Activated CD8-positive, alpha-beta memory T cell treated with anti-CD3 and anti-CD28 coated beads, Interleukin-2, amount 10 ng/mL, durations not matched to agents 7 days and 5 days (primary cell): Measurements from ENCODE around the gene EPYC. TPM values are rescaled to one million over a fixed set of nuclear protein-coding genes. Genes with fewer than 3 reads are reported as not detected.

Experiments used
- ATAC-seq: fragments of 150-1000 bp; cut with Tn5 transposase; one replicate; pipeline ENCODE4 v1.10.0; 2021; ENCODE audit warnings: moderate library complexity
- CTCF ChIA-PET: fragments of 350-600 bp; sonication (Branson Sonifier 250); formaldehyde crosslinking; loops from one replicate; lab custom pipeline; 2021; ENCODE audit warnings: antibody characterized with exemption; lab: Charles Lee
- DNase-seq: peaks from one replicate; pipeline ENCODE4 v3.0.0-alpha.2; 2020
- H3K27ac Mint-ChIP-seq: one replicate; pipeline ENCODE4 v1.8.0; 2021; ENCODE audit warnings: mild to moderate bottlenecking, mixed read lengths
- H3K27me3 Mint-ChIP-seq: one replicate; pipeline ENCODE4 v1.8.0; 2021; ENCODE audit warnings: mixed read lengths
- H3K36me3 Mint-ChIP-seq: one replicate; pipeline ENCODE4 v1.8.0; 2021; ENCODE audit warnings: mild to moderate bottlenecking, mixed read lengths
- H3K4me1 Mint-ChIP-seq: one replicate; pipeline ENCODE4 v1.8.0; 2021; ENCODE audit warnings: mixed read lengths
- H3K4me3 Mint-ChIP-seq: one replicate; pipeline ENCODE4 v1.8.0; 2021; ENCODE audit warnings: mild to moderate bottlenecking, moderate library complexity, mixed read lengths
- H3K9me3 Mint-ChIP-seq: one replicate; pipeline ENCODE4 v1.8.0; 2022; ENCODE audit warnings: low read depth, mixed read lengths
- total RNA-seq, 2 experiments: library from RNA; stranded (reverse); gene quantifications; one replicate each; pipeline ENCODE4 v1.2.3, GENCODE V29; 2021

EPYC gene
- total RNA-seq, 2 experiments from 2014 or later, result not detected

DNA sequence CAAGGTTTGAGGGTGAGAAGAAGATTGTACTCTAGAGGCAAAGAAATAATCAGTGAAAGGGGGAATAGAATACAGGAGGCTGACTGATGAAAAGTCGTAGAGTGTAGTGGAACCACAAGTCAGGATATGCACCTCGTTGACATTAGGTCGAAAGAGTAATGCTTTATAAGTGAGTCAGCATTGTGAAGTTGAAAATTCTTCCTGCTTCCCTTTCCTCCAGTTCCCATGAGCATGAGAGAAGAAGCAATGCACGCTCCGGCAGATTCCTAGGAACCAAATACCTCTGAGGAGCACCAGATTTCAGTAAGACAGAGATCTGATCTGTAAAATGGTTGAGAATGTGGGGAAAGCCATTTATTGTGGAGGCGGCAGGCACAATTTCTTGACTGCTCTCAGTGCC, 66.3 kb downstream of the EPYC start:
- no peak for DNase-seq
- no peak overlapping the region for H3K27ac Mint-ChIP-seq
- no peaks in the 10 kb centered on the region for H3K4me1 Mint-ChIP-seq
- no peaks in the 10 kb centered on the region for H3K36me3 Mint-ChIP-seq
- no peak overlapping the region for H3K4me3 Mint-ChIP-seq
- CTCF ChIA-PET, result no interaction called here
- peaks cover 21% of the 10 kb centered on the region for H3K27me3 Mint-ChIP-seq
- ATAC-seq, result no peak
- H3K9me3 Mint-ChIP-seq, result no peaks in the 10 kb centered on the region

DNA sequence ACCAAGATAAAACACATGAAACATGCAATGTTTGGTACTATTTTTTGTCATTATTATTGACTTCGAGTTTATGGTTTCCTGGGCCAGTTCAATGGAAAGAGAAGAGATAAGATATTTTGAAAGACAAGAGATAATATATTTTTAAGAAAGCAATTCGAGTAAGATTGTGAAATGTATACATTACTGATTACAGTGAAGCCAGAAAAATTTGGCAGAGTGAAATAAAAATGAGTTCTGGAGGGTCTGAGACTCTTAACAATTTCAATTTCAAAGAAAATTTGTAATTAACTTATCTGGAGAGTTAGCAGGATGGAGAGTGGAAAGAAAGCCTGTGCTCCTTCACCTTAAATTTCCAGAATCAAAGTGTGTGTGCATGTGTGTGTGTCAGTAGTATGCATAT, 67.1 kb downstream of the EPYC start:
- ATAC-seq, result no peak
- peaks cover 19% of the 10 kb centered on the region for H3K27me3 Mint-ChIP-seq
- no peaks in the 10 kb centered on the region for H3K9me3 Mint-ChIP-seq
- H3K36me3 Mint-ChIP-seq, result no peaks in the 10 kb centered on the region
- H3K4me1 Mint-ChIP-seq, result no peaks in the 10 kb centered on the region
- H3K27ac Mint-ChIP-seq, result no peak overlapping the region
- no peak for DNase-seq
- no peak overlapping the region for H3K4me3 Mint-ChIP-seq
- CTCF ChIA-PET, result no interaction called here

DNA sequence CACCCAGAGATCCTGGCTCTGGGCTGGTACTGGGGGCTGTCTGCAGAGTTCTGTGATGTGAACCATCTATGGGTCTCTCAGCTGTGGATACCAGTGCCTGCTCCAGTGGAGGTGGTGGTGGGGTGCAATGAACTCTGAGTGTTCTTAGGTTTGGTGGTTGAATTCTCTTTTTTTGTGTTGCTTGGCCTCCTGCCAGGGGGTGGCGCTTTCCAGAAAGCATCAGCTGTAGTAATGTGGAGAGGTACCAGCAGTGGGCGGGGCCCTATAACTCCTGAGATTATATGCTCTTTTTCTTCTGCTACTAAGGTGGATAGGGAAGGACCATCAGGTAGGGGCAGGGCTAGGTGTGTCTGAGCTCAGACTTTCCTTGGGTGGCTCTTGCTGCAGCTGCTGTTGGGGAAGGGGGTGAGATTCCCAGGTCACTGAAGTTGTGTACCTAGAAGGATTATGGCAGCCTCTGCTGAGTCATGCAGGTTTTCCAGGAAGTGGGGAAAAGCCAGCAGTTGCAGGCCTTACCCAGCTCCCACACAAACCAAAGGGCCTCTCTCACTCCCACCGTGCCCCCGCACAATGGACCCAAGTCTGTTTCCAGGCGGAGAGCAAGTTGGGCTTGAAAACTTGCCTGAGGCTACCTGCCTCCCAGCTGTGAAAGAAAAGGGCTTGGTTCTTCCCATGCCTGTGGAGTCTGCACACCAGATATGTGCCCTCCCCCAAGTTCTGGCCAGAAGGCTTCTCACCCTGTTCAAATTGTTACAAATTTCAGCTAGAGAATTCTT, 68.4 kb downstream of the EPYC start:
- Mint-ChIP-seq H3K36me3 (no peaks in the 10 kb centered on the region), H3K27me3 (peaks cover 18% of the 10 kb centered on the region), H3K4me1 (no peaks in the 10 kb centered on the region), H3K4me3 (no peak overlapping the region), H3K27ac (no peak overlapping the region), H3K9me3 (no peaks in the 10 kb centered on the region)
- CTCF ChIA-PET, result interaction anchor here (0.7 kb wide), 1 partner anchor 466 kb away, joined by 4 read pairs; no protein-coding TSS in a partner anchor
- DNase-seq, result no peak
- no peak for ATAC-seq

DNA sequence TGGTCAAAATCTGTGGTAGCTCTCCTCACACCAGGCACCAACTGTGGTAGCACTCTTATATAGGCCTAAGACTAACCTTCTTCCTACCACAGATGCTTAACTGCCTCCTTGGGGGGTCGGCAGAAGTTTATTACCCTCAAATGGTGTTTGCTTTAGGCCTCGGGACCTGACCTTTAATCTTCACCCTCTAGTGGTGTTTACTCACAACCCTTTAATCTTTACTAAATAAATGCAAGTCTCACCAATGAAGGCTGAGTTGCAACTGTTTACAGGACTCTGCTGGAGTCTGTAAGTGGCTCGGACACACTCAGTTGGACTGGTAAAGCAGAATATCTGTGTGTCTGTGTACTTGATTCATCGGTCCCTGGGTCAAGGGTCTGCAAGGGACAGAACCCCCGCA, 79.2 kb downstream of the EPYC start:
- Mint-ChIP-seq H3K9me3 (peaks cover 6% of the 10 kb centered on the region), H3K36me3 (no peaks in the 10 kb centered on the region), H3K4me3 (no peak overlapping the region), H3K4me1 (no peaks in the 10 kb centered on the region), H3K27me3 (no peaks in the 10 kb centered on the region), H3K27ac (no peak overlapping the region)
- no peak for ATAC-seq
- no peak for DNase-seq
- CTCF ChIA-PET, result no interaction called here

DNA sequence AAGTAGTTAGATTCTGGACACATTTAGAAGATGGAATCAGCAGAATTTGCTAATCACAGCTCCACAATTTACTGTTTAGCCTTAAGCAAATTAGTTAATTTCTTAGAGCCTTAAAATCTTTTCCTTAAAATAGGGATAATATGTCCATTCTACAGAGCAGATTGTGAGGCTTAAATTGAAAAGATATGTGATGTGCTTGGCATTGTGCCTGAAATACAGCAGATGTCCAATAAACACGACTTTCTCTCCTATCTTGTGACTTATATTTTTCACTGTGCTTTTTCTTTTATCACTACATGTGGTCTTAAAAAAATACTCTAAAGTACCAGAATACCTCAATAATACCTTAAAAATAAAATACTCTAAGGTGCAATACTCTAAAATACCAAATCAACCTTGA, 80.4 kb downstream of the EPYC start:
- no peaks in the 10 kb centered on the region for H3K36me3 Mint-ChIP-seq
- no peaks in the 10 kb centered on the region for H3K4me1 Mint-ChIP-seq
- DNase-seq (no peak), ATAC-seq (no peak)
- H3K4me3 Mint-ChIP-seq, result no peak overlapping the region
- CTCF ChIA-PET, result no interaction called here
- no peak overlapping the region for H3K27ac Mint-ChIP-seq
- no peaks in the 10 kb centered on the region for H3K27me3 Mint-ChIP-seq
- peaks cover 5% of the 10 kb centered on the region for H3K9me3 Mint-ChIP-seq

DNA sequence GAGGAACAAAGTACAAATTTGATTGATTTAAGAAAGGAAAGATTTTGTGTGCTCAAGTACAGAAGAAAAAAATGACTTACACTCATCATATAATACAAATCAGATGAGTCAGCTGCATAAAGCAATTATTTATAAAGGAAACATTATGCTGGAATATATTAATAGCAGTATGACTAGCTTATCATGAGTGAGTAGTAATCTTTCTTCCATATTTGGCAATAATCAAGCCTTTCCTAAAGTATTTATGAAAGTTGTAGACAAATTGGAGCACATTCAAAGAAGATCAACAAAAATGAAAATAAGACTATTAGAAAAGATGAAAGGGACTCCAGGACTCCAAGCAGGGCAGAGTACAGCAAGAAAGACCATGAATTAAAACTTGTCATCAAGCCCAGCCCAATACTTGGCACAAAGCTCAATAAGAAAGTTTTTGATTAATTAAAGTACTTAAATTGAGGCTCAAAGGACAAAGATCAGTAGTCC, 82.6 kb downstream of the EPYC start:
- DNase-seq (no peak), ATAC-seq (no peak)
- Mint-ChIP-seq H3K27me3 (no peaks in the 10 kb centered on the region), H3K27ac (no peak overlapping the region), H3K4me3 (no peak overlapping the region), H3K9me3 (no peaks in the 10 kb centered on the region), H3K4me1 (no peaks in the 10 kb centered on the region), H3K36me3 (no peaks in the 10 kb centered on the region)
- CTCF ChIA-PET, result no interaction called here

DNA sequence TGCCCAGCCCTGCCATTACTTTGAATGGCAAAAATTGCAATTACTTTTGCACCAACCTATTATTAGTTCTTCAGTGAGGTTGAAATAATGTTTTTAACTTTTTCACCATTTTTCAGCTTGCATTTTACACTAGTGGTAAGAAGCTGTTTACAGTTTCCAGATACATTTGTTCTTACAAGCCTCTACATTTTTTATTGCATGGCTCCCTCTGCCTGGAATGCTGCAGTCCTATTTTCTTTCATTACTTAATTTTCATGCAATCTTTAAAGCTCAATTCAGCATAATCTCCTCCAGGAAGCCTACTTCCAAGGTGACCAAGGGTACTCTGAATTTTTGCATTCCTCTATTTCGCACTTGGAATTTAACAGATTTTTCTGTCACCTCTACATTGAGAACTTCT, 83.2 kb downstream of the EPYC start:
- Mint-ChIP-seq H3K9me3 (no peaks in the 10 kb centered on the region), H3K27me3 (no peaks in the 10 kb centered on the region), H3K36me3 (no peaks in the 10 kb centered on the region), H3K4me3 (no peak overlapping the region), H3K4me1 (no peaks in the 10 kb centered on the region), H3K27ac (no peak overlapping the region)
- CTCF ChIA-PET, result no interaction called here
- ATAC-seq (no peak), DNase-seq (no peak)

DNA sequence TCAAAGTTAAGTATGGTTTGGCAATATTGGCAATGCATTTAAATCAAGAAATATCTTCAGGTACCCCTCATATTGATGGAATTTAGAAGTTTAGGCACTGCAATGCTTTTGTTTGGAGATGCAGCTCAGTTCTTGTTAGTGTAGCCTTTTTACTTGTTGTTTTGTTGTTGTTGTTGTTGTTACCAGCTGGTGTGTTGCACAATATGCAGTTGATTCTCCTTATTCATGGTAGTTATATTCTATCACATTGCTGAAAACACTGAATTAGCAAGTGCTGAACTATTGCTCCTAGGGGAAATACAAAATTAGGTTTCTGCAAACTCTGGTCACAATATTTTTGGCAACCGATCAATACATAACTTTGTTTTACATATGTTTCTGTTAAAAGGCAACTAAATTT, 84.5 kb downstream of the EPYC start:
- Mint-ChIP-seq H3K27me3 (no peaks in the 10 kb centered on the region), H3K4me3 (no peak overlapping the region), H3K27ac (no peak overlapping the region), H3K9me3 (no peaks in the 10 kb centered on the region), H3K36me3 (no peaks in the 10 kb centered on the region), H3K4me1 (no peaks in the 10 kb centered on the region)
- CTCF ChIA-PET, result no interaction called here
- DNase-seq, result no peak
- no peak for ATAC-seq

DNA sequence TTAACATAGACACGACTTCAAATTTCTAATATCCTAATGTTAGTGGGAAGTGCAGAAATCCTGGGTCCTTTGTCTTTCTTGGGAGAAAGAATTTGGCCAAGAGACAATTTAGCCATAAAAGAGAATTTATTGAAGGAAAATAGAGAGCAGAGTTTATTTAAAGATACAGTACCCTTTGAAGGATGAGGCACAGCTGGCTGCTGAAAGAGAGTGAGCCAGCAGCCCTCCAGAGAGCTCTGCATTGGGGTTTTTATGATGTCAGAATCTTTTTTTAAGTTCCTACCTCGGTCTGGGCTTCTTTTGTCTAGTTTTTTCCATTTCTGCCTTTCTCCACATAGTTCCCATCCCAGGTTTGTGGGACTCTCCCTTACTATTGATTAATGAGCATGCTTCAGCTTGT, 87.3 kb downstream of the EPYC start:
- no peak for DNase-seq
- Mint-ChIP-seq H3K27me3 (no peaks in the 10 kb centered on the region), H3K36me3 (no peaks in the 10 kb centered on the region), H3K4me1 (no peaks in the 10 kb centered on the region), H3K9me3 (no peaks in the 10 kb centered on the region), H3K4me3 (no peak overlapping the region), H3K27ac (no peak overlapping the region)
- ATAC-seq, result no peak
- CTCF ChIA-PET, result no interaction called here

DNA sequence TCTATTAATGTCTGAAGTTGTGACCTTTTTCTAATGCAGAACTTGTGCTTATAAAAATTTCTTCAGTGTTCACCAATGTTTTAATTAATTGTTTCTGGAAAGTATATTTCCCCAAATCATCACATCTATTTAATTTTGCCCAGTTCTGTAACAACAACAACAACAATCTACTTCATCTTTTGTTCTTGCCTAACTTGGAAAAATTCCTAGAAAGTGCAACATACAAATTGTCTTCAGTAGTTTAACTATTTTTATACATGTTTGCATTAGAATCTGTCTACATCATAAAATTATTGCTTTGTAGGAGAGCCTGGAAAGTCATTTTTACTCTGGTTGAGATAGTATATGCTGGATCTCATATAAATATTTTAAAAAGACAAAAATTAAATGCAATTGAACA, 88.3 kb downstream of the EPYC start:
- no peaks in the 10 kb centered on the region for H3K27me3 Mint-ChIP-seq
- CTCF ChIA-PET, result no interaction called here
- no peaks in the 10 kb centered on the region for H3K4me1 Mint-ChIP-seq
- ATAC-seq, result no peak
- no peak overlapping the region for H3K27ac Mint-ChIP-seq
- no peak overlapping the region for H3K4me3 Mint-ChIP-seq
- no peaks in the 10 kb centered on the region for H3K9me3 Mint-ChIP-seq
- DNase-seq, result no peak
- H3K36me3 Mint-ChIP-seq, result no peaks in the 10 kb centered on the region

DNA sequence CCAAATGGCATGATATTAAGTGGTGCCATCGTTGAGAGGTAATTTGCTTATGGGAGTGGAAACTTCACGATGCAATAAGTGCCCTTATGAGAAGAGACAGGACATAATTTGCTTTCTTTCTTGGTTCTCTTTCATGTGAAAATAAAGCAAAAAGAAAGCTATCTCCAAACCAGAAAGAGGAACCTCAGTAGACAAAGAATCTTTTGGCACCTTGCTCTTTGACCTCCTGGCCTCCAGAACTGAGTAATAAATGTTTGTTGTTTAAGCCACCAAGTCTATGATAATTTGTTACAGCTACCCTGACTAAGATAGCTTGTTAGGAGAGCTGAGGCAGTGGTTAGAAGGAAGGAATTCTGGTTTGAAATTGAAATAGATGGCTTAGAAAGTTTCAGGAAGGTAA, 89.4 kb downstream of the EPYC start:
- CTCF ChIA-PET, result no interaction called here
- Mint-ChIP-seq H3K27me3 (no peaks in the 10 kb centered on the region), H3K9me3 (no peaks in the 10 kb centered on the region), H3K36me3 (no peaks in the 10 kb centered on the region), H3K4me3 (no peak overlapping the region), H3K4me1 (no peaks in the 10 kb centered on the region), H3K27ac (no peak overlapping the region)
- no peak for DNase-seq
- no peak for ATAC-seq

Other genes starting within 250 kb of the EPYC start
- not detected for gene CCER1, start 49.8 kb downstream of the EPYC start, total RNA-seq
- not detected for gene KERA, start 53.1 kb upstream of the EPYC start, total RNA-seq
- not detected for gene LUM, start 106.5 kb upstream of the EPYC start, total RNA-seq
- gene DCN, start 177.8 kb upstream of the EPYC start, total RNA-seq, result not detected